Measurements from ENCODE around the gene HLF.

Gene HLF

DNA sequence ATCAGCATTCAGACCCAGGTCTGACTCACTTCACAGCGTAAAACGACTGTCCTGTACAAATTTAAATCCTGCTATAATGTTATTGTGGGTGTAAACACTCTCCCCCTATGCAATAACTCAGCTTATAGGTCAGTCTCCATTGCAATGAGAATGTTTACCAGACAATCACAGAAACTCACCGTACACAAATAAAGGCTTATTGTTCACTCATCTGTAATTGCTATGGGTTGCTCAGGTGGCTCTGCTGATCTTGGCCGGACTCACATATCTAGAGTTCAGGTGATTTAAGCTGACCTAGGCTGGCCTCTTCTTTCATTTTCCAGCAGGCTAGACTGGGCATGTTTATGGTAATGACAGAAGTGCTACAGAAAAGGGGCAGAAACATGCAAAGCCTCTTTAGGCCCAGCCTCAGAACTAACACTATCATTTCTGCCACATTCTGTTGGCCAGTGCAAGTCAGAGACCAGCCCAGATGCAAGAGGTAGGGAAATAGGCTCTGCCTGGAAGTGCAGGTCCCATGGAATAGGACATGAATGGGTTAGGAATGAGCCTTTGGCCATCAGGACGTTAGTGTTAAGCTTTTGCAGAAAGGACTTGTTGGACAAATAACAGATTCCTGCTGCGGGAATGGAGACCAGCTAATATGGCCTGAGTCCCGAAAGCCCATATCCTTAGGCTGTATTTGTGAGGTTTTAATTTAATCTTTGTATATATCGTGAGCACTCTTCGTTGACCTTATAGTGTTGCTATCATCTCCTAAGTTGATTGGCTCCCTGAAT, 44.0 kb downstream of the HLF start:
- no peak for DNase-seq (ENCODE audit: low read depth in 3 of 3, low spot score in 1 of 3)

DNA sequence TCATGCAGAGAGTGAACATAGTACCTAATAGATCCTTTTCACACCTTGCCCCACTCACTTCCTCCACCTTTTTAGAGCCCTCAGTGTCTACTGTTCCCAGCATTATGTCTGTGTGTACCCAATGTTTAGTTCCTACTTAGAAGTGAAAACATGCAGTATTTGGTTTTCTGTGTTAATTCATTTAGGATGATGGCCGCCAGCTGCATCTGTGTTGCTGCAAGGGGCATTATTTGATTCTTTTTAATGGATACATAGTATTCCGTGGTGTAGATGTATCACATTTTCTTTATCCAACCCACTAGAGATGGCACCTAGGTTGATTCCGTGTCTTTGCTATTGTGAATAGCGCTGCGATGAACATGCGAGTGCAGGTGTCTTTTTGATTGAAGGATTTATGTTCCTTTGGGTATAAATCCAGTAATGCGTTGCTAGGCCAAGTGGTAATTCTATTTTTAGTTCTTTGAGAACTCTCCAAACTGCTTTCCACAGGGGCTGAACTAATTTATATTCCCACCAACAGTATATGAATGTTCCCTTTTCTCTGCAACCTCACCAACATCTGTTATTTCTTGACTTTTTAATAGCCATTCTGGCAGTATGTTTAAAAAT, 47.1 kb downstream of the HLF start:
- DNase-seq (ENCODE audit: low read depth in 3 of 3, low spot score in 1 of 3), result no peak

DNA sequence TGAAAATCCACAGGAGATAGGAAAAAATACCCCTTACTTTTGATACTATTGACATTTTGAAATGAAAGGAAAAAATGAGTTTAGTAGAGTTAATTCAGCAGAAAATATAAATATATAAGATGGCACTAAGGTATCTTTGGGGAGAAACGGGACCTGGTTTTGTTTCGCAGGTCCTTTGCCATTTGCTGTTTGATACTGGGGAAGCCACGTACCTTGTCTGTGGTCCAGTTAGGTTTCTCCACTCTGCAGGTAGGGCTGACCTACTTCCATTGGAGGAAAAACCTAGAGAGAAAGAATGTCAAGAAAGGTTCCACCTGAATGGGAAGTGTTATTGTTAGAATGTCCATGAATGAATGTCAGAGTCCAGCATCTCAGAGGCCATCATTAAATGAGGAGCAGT, 48.1 kb downstream of the HLF start:
- no peak for DNase-seq (ENCODE audit: low read depth in 3 of 3, low spot score in 1 of 3)

DNA sequence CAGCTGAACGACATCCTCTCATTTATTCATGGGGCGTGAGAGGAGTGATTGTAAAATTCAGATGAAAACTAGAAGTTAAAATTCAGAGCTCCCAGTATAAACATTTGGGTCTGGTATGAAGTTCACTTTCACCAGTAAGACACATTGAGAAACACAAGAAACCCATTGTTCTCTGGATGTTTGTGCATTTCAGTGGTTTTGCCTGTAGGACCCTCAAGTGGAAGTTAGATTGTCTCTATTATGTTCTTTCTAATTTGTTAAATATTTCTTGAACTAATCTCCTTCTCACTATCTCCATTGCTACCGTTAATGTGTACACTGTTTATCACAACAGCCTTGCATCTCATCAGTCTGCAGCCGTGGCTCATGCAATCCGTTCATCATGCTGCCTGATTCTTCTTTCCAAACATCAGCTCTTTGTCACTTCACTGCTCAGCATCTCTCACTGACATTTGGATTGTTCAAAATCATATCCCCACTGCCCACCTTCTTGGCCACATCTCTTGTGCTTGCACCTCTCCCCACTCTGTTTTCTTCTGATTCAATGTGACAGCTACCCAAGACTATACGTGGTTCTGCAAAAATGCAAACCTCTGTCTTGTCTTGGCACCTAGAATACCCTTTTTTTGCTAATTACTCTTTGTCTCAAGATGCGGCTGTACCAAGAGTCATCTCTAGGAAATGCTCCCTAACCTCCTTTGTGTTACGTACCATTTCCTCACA, 49.5 kb downstream of the HLF start:
- no peak for DNase-seq (ENCODE audit: low read depth in 3 of 3, low spot score in 1 of 3)

DNA sequence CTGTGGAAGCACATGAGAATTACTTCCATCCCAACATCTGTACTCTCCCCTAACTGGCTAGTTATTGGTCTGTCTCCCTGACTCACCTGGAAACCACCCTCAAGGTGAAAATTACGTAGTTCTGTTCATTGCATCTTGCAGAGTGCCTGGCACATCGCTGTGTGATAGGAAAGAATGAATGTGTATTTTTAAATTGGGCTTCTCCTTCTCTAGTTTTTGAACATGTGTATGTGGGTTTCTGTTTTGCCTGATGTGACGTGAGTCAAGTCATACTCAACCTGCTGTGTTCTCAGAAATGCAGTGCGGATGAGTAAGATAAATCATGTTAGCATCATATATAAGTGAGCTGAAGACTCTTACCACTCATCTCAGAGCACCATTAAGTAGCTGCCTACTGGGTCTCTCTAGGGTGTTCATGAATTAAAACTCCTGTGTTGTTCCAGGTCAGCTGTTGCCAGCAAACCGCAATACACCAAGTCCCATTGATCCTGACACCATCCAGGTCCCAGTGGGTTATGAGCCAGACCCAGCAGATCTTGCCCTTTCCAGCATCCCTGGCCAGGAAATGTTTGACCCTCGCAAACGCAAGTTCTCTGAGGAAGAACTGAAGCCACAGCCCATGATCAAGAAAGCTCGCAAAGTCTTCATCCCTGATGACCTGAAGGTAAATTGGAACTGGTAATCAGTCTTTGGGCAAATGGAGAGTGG, 50.2 kb downstream of the HLF start:
- no peak for DNase-seq (ENCODE audit: low read depth in 3 of 3, low spot score in 1 of 3)

DNA sequence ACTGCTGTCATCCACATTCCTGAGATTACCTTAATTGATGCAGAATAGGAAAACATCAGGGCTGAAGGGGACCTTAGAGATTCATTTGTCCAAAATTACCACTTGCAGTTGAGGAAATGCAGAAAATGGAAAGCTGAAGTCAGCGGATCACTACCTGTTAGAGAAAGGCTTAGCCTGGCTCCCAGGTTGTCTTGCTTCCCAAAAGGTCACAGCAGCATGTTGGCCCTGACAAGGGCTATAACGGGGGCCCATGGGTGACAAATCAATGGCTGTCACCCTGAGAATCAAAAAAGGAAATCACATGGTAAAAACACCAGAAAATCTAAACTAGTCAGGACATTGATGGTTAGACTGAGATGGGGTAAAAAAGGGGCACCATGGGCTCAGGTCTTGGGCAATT, 51.7 kb downstream of the HLF start:
- no peak for DNase-seq (ENCODE audit: low read depth in 3 of 3, low spot score in 1 of 3)

DNA sequence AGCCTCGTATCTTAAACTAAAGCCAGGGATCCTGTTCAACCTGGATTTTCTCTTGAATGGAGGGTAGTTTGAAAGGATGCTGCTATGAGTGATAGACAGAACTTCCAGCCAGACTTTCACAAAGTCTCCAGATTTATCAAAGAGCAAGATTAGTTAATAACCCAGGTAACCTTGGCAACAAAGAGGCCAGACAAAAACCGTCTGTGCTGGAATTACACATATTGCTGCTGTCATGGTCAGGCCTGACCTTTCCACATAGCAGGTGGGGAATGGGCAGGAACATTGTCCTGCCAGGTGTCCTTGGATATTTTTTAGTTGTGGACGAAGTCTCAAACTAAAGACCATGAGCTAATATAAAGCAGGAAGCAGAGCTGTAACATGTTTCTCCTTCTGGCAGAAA, 52.5 kb downstream of the HLF start:
- DNase-seq (ENCODE audit: low read depth in 3 of 3, low spot score in 1 of 3), result no peak

DNA sequence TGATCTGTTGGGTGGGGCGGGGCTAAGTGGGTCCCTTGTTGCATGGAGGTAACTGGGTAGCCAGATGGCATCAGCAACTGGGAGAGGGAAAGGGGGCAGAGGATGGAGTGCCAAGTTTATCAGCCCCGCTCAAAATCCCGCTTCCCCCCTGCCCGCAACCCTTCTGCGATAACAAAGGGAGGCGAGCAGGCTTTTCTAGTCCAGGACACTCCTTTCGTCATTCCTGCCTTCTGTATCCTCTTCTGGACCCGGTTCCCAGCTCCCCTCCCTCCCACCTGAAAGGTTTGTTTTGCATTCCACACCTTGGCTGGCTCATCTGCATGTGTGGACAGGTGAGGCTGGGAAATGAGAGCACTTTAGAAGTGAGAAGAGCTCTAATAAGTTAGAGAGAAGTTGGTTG, 53.3 kb downstream of the HLF start:
- DNase-seq (ENCODE audit: low read depth in 3 of 3, low spot score in 1 of 3), result no peak

DNA sequence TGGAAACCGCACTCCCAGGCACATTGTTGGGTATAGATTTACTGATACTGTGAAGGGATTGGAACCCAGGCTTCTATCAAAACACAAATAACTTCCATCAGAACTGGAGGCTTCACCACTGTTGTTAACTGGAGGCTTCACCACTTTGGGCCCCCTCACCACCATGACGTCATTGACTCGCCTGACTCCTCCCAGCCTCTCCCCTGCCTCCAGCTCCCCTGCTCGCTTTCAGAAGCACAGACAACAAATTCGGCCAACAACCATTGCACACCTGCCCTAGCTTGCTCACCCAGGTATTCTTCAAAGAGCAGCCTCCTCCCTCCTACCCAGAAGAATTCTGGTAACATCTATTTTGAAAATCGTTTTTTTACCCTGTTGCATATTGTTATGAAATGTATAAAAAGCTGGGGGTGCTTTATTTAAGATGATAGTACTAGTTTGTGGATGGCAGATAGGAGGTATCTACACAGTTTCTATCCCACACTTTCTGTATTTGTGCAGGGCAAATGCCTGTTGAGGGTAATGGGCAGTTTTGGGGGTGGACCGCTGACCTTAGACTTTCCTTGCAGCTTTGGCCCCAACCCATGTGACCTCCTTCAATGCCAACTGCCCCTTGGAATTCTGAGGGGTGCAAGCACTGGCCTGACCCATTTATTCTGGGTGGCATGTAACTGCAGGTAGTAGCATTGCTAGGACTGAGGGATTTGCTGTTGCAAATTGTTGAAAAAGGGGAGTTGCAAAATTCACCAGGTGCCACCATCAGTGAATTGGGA, 54.1 kb downstream of the HLF start:
- no peak for DNase-seq (ENCODE audit: low read depth in 3 of 3, low spot score in 1 of 3)

DNA sequence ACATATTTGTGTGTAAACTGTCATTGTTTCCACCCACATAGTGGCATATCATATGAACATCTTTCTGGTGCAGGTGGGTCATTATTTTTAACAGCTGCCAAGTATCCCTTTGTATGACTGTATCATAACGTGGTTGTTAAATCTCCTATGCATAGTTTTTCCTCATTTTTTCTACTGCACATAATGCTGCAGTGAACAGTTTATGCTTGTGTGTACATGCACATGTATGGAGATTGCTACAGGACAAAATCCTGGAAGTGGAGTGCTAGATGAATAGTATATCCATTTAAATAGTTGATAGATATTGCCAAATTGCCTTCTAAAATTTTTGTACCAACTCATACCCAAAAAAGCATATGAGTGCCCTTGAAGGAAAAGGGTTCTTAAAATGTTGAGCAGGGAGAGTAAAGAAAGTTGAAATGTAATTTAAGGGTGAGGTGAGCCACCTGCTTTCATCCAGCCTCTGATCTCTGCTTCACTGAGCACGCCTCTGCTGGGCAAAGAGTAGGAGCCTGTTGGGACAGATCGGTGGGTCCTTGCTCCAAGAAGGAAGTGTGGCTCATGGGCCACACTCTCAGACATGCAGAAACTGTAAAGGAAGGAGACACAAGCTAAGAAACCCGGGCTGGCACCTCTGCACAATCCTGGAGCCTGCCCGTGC, 55.3 kb downstream of the HLF start:
- DNase-seq (ENCODE audit: low read depth in 3 of 3, low spot score in 1 of 3), result no peak

DNA sequence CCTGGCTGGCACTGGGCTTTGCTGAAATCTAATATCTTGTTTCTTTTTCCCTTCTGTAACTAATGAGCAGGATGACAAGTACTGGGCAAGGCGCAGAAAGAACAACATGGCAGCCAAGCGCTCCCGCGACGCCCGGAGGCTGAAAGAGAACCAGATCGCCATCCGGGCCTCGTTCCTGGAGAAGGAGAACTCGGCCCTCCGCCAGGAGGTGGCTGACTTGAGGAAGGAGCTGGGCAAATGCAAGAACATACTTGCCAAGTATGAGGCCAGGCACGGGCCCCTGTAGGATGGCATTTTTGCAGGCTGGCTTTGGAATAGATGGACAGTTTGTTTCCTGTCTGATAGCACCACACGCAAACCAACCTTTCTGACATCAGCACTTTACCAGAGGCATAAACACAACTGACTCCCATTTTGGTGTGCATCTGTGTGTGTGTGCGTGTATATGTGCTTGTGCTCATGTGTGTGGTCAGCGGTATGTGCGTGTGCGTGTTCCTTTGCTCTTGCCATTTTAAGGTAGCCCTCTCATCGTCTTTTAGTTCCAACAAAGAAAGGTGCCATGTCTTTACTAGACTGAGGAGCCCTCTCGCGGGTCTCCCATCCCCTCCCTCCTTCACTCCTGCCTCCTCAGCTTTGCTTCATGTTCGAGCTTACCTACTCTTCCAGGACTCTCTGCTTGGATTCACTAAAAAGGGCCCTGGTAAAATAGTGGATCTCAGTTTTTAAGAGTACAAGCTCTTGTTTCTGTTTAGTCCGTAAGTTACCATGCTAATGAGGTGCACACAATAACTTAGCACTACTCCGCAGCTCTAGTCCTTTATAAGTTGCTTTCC, 56.0 kb downstream of the HLF start:
- no peak for DNase-seq (ENCODE audit: low read depth in 3 of 3, low spot score in 1 of 3)

DNA sequence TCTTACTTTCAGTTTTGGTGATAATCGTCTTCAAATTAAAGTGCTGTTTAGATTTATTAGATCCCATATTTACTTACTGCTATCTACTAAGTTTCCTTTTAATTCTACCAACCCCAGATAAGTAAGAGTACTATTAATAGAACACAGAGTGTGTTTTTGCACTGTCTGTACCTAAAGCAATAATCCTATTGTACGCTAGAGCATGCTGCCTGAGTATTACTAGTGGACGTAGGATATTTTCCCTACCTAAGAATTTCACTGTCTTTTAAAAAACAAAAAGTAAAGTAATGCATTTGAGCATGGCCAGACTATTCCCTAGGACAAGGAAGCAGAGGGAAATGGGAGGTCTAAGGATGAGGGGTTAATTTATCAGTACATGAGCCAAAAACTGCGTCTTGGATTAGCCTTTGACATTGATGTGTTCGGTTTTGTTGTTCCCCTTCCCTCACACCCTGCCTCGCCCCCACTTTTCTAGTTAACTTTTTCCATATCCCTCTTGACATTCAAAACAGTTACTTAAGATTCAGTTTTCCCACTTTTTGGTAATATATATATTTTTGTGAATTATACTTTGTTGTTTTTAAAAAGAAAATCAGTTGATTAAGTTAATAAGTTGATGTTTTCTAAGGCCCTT, 56.8 kb downstream of the HLF start:
- DNase-seq (ENCODE audit: low read depth in 3 of 3, low spot score in 1 of 3), result no peak

DNA sequence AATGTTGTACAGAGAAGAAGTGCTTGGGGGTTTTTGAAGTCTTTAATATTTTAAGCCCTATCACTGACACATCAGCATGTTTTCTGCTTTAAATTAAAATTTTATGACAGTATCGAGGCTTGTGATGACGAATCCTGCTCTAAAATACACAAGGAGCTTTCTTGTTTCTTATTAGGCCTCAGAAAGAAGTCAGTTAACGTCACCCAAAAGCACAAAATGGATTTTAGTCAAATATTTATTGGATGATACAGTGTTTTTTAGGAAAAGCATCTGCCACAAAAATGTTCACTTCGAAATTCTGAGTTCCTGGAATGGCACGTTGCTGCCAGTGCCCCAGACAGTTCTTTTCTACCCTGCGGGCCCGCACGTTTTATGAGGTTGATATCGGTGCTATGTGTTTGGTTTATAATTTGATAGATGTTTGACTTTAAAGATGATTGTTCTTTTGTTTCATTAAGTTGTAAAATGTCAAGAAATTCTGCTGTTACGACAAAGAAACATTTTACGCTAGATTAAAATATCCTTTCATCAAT, 57.8 kb downstream of the HLF start:
- DNase-seq (ENCODE audit: low read depth in 3 of 3, low spot score in 1 of 3), result no peak

DNA sequence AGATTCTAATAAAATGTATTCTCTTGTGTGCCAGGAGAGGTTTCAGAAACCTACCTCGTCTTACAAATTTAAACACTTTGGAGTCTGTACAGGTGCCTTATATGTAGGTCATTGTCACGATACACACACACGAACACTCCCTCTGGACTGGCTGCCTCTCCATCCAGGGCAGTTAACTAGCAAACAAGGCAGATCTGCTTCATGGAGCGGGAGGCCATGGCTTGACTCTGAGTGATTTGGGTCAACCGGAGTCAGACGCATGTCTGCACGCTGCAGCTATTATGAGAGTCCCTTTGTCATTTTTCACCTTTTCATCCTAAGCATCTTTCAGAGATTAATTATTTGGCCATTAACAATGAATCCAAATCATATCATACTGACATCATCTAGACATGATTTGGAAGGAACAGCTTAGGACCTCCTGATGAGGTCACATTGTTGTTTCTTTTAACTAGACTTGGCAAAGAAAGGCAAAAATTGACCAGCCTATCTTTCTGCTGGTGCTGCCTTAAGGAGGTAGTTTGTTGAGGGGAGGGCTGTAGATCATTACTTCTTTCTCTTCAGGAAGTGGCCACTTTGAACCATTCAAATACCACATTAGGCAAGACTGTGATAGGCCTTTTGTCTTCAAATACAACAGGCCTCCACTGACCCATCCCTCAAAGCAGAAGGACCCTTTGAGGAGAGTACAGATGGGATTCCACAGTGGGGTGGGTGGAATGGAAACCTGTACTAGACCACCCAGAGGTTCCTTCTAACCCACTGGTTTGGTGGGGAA, 58.9 kb downstream of the HLF start:
- DNase-seq (ENCODE audit: low read depth in 3 of 3, low spot score in 1 of 3), result no peak

DNA sequence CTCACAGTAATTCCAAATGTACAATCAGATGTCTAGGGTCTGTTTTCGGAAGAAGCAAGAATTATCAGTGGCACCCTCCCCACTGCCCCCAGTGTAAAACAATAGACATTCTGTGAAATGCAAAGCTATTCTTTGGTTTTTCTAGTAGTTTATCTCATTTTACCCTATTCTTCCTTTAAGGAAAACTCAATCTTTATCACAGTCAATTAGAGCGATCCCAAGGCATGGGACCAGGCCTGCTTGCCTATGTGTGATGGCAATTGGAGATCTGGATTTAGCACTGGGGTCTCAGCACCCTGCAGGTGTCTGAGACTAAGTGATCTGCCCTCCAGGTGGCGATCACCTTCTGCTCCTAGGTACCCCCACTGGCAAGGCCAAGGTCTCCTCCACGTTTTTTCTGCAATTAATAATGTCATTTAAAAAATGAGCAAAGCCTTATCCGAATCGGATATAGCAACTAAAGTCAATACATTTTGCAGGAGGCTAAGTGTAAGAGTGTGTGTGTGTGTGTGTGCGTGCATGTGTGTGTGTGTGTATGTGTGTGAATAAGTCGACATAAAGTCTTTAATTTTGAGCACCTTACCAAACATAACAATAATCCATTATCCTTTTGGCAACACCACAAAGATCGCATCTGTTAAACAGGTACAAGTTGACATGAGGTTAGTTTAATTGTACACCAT, 59.7 kb downstream of the HLF start:
- DNase-seq (ENCODE audit: low read depth in 3 of 3, low spot score in 1 of 3), result no peak

DNA sequence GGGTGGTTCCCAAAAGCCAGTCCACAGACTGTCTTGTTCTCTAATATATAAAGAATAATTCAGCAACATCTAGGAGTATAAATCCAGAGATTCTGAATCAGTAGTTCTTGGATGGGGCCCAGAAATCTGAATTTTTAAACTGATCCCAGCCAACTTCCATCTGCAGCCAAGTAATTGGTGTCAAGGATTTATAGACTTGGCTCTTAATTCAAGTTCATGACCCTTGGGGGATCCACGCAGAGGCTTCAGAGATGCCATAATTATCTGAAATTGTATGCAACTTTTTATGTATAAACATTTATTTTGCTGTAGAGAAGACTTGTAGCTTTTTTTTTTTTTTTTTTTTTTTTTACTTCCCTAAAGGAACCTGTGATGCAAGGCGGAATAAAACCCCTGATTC, 60.6 kb downstream of the HLF start:
- DNase-seq (ENCODE audit: low read depth in 3 of 3, low spot score in 1 of 3), result no peak

DNA sequence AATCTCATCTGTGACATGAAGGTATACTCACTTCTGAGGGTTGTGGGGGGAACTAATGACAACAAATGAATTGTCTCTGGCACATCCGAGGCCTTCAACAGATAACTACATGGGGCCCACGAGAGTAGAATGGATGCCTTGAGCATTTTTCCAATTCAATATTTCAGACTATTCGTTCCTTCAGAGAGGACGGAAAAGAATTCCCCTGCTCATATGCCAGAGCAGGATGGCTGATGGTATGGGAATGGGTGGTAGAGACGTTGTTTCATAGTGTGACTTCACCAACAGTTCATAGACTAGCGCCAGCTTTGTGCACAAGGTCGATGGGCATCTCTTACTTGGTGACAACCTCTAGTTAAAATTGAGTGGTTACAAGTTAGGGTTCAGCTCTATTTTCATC, 61.3 kb downstream of the HLF start:
- DNase-seq (ENCODE audit: low read depth in 3 of 3, low spot score in 1 of 3), result no peak

All from stimulated activated CD4-positive, alpha-beta T cell treated with anti-CD3 and anti-CD28 coated beads, TNF-alpha, amount 100 ng/mL, for 1 hour (primary cell).